Measurements from ENCODE around the gene USP24.

- TF ChIP-seq, protein P1, sequence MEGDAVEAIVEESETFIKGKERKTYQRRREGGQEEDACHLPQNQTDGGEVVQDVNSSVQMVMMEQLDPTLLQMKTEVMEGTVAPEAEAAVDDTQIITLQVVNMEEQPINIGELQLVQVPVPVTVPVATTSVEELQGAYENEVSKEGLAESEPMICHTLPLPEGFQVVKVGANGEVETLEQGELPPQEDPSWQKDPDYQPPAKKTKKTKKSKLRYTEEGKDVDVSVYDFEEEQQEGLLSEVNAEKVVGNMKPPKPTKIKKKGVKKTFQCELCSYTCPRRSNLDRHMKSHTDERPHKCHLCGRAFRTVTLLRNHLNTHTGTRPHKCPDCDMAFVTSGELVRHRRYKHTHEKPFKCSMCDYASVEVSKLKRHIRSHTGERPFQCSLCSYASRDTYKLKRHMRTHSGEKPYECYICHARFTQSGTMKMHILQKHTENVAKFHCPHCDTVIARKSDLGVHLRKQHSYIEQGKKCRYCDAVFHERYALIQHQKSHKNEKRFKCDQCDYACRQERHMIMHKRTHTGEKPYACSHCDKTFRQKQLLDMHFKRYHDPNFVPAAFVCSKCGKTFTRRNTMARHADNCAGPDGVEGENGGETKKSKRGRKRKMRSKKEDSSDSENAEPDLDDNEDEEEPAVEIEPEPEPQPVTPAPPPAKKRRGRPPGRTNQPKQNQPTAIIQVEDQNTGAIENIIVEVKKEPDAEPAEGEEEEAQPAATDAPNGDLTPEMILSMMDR (optimal IDR thresholded peaks at IDR 0.05 in 1 of 3, IDR thresholded peaks at IDR 0.05 in 1 of 3, conservative IDR thresholded peaks at IDR 0.05 in 1 of 3; ENCODE audit: extremely low read depth in 1 of 3, insufficient read depth in 2 of 3, low read length in 3 of 3) = no peak
- no peak for TF ChIP-seq EZH2 (IDR thresholded peaks at IDR 0.05; ENCODE audit: low read length)
Measured at GRCh38 chr1:55164906-55165305, 50.3 kb downstream of the USP24 start.

Measured in keratinocyte (primary cell).